Hindlimb muscle (tissue), 1 donor: Measurements from ENCODE around the gene MPND. TPM values are rescaled to one million over a fixed set of nuclear protein-coding genes. Genes with fewer than 3 reads are reported as not detected.

Experiments
- DNase-seq: peaks from one replicate; pipeline ENCODE4 v3.0.0-alpha.2; 2013
- polyA plus RNA-seq: library from polyadenylated mRNA; unstranded; fragments of 120-200 nt; gene quantifications from one replicate; pipeline ENCODE4 v1.2.1, GENCODE V29; 2013; ENCODE audit not compliant: insufficient read length

MPND gene
- polyA plus RNA-seq, 1 donor, result 17.3 TPM

GRCh38 chr19:4350111-4350510 is 6.7 kb downstream of the MPND start:
- DNase-seq, result no peak

GRCh38 chr19:4350726-4351125 is 7.4 kb downstream of the MPND start:
- DNase-seq, result no peak

DNA sequence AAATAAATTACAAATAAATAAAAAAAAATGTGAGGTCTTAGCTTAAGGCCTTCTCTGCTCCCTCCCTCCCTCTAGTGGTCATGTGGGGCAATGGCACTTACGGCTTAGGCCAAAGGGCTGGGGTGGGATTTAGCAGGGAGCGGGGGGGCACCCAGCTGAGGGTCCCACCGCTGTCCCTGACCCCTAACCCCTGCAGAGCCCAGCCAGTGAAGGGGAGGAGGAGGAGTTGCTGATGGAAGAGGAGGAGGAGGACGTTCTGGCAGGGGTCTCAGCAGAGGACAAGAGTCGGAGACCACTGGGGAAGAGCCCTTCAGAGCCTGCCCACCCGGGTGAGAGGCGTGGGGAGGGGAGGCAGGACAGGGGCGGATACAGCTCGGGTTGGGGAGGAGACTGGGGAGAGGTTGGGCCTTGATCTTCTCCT is 9.3 kb downstream of the MPND start:
- DNase-seq, result no peak

DNA sequence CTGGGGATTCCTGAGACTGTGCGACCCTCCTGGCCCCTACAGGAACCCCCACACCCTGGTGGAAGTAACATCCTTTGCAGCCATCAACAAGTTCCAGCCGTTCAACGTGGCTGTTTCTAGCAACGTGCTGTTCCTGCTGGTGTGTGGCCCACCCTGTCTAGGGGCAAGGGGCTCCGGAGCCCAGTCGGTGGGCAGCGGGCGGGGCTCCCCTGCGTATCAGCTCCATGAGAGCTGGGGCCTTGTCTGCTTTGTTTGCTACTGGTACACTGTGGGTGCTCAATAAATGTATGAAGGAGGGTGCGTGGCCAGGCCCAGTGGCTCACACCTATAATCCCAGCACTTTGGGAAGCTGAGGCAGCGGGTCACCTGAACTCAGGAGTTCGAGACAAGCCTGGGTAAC is 10.9 kb downstream of the MPND start:
- no peak for DNase-seq

- DNase-seq, result no peak
Measured at GRCh38 chr19:4354897-4355296, 11.5 kb downstream of the MPND start.

GRCh38 chr19:4357095-4357797 is 13.9 kb downstream of the MPND start:
- DNase-seq, result no peak

DNA sequence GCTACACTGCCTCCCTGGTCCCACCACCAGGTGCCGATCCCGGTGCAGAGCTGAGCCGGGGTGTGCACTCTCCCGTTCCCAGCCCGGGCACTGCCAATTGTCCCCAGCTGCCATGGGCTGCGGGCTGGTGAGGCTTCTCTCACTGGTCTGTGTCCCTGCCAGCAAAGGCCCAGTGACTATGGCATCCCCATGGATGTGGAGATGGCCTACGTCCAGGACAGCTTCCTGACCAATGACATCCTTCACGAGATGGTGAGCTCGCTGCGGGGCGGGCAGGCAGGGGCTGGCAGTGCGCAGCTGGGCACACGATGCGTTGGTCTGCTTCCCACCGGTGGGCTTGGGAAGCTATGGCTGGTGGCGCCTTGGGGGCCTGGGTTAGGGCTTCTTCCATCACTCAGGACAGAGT is 14.6 kb downstream of the MPND start:
- no peak for DNase-seq

DNA sequence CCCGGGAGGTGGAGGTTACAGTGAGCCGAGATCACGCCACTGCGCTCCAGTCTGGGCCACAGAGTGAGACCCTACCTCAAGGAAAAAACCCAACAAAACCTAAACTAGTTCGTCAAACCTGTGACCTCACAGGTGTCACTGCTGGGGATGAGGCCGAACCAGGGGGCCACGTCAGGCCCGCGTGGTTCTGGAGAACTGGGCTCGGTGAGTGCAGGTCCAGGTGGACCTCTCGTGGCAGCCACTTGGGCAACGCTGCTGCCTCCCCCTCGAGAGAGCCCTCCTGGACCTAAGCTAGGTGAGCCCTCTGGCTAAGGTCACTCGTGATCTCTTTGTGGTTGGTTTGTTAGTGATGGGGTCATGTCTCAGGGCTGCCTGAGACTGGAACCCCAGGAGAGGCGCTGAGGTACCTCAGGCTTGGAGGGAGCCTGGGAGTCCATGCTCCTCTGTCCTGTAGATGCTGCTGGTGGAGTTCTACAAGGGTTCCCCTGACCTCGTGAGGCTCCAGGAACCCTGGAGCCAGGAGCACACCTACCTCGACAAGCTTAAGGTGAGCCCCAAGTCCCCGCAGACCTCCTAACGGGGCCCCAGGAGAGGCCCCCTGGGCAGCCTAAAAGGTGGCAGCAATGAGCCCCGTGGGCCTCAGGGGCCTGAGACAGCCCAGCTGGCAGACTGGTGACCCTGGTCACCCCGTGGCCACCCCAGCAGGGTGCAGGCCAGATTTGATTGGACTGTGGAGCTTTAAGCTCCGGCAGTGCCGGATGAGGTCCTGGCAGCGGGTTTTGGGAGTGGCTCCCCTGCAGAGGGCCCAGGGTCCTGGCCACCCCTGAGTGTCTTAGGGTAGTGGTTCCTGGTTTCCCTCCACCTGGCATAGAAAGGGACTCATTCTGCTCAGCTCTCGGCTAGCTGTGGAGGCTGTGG is 15.6 kb downstream of the MPND start:
- no peak for DNase-seq

- DNase-seq, result no peak
Measured at GRCh38 chr19:4359627-4360000, 16.3 kb downstream of the MPND start.

DNA sequence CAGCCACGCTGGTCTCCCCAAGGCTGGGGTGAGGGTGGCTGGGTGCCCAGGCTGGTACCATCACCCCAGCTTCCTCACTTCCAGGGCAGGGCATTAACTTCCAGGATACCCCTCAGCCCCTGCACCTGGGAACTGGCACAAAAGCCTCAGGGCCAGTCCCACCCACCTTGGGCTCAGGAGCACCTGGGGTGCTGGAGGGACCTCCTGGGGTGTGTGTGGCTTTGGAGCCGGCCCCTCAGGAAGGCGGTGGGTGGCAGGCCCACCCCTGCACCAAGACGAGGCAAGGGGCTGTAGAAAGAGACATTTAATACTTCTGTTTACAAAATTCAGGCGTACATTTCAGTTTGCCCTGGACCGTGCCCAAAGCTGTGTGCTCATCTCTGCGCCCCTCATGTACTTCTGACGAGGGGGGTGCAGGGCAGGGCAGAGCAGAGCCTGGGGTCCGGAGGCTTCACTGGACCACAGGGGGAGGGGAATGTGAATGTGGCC is 16.8 kb downstream of the MPND start:
- DNase-seq, result no peak

- DNase-seq, result no peak
Measured at GRCh38 chr19:4360641-4361151, 17.3 kb downstream of the MPND start.

DNA sequence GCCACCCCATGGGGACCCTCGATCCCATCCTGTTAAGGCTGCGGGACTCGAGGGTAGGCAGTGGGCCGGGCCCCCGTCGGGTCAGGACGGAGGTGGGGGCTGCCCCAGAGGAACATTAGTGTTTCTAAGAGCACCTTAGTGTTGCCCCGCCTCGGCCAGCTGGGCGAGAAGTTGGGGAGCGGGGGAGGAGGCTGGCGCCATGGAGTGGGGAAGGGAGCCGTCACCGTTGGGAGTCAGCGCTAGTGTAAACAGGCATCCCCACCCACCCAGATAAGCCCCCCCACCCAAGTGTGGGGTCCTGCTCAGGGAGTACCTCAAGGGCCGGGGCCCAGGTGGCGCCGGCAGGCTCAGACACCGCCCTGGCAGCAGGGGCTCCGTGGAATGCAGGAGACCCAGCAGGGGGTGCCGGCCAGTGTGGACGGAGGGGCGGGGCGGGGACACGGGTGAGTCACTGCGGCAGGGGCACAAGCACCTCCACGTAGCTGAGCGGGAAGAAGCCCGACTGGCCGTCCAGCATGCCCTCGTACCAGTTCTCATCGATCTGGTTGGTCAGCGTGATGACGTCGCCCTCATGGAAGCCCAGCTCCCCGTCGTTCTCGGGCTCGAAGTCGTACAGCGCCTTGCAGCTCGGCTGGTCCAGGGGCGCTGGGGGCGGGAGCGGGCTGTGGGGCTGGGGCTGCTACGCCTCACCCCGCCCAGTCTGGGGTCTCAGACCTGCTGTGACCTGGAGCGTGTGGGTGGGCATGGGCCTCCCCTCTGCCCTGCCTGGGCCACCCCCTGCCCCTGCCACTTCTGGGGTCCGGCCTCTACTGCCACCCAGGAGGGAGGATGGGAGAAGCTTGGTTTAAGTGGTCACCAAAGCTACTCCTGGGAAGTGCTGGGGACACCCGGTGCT is 18.0 kb downstream of the MPND start:
- DNase-seq, result no peak

- no peak for DNase-seq
Measured at GRCh38 chr19:4362101-4362828, 18.9 kb downstream of the MPND start.

GRCh38 chr19:4362831-4363545 is 19.6 kb downstream of the MPND start:
- no peak for DNase-seq

DNA sequence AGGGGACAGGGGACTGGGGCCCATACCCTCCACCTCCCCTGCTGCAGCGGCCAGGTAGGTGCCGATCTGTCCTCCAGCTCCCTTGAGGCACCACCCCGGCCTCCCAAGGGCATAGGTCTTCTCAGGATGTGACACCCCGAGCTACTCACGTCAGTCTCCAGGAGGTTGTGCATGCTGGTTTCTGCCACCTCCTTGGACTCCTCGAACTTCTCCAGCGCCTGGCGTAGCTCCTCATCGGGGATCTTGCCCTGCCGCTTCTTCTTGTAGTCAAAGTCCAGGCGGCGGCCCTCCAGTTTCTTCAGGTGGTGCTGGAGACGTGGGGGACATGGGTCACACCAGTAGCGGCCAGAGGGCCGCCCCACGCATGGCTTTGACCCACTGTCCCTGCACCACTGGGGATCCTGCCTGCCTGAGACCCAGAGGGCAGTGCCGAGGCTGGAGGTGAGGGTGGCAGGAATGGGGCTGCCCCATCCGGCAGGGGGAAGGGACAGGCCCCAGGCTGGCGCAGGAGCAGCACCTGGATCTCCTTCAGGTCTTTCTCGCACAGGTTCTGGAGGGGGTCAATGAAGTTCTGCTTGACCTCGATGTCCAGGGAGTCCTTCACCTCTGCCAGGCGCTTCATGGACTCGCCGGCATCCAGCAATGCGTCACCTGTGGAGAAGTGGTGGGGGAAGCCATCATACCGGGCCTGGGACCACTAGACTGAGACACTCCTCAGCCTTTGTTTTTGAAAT is 20.4 kb downstream of the MPND start:
- DNase-seq, result no peak

GRCh38 chr19:4365341-4365740 is 22.0 kb downstream of the MPND start:
- no peak for DNase-seq

DNA sequence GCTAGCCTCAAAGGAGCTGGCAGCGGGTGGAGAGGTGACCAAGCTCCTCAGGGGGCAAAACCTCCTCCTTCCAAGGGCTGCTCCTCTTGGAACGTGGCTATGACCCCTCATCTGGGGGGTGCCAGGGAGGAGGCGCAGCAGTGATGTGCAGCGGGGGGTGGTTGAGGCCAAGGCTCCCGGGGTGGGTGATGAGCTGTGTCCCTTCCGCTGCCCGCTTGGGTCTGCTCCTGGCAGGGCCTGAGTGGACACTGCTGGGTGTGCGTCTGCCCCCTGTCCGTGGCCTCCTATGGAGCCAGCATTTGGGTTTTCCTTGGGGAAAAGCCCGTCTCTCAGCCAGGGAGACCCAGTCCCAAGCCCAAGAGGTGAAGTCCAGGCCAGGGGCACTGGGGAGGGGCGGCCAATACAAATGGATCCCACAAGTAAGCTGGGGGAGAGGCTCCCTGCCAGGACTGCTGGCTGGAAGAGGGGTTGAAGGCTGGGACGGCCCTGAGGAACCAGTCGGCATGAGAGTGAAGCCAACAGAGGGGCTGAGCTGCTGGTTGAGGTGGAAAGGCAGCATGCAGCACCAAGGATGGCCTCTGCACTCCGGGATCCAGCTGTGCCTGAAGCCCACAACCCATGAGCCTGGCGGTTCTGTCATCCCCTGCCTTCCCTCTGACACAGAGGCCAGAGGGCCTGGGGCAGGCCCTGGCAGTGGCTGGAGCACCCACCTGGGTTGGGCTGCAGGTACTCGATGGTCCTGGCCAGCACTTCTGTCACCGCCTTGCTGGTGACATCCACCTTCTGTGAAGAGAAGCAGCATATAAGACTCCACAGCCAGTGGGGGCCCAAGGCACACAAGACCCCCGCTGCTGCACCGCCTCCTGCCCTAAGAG is 22.7 kb downstream of the MPND start:
- DNase-seq, result no peak

- no peak for DNase-seq
Measured at GRCh38 chr19:4366666-4367335, 23.4 kb downstream of the MPND start.

DNA sequence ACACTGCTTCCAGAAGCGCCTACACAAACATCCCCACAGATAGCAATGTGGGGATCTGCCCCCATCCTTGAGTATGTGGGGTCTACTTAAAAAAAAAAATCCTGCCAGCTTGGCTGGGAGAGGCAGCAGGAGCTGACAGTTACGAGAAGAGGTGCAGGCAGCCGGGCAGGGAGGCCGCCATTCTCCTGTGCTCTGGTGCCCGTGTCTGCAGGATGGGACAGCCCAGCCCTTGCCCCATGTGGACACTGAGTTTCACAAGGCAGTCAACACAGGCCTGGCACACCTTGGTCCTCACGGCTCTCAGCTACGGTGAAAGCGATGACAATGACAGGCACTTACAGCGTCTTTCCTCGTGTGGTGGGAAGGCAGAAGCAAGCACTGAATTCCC is 24.0 kb downstream of the MPND start:
- DNase-seq, result no peak
